Stomach smooth muscle (tissue), 2 donors: ENCODE results near the gene MTMR3.

Experiments used
- H3K27ac ChIP-seq: one replicate; pipeline ENCODE4 v1.7.0; 2013; ENCODE audit warnings: mild to moderate bottlenecking, low read length, inconsistent platforms
- H3K27me3 ChIP-seq, 2 donors: one replicate each; pipeline ENCODE4 v1.7.0; 2013; ENCODE audit warnings: low read length in 2 of 2; ENCODE audit not compliant: insufficient read depth in 2 of 2, control insufficient read depth in 1 of 2
- H3K36me3 ChIP-seq, 2 donors: one replicate each; pipeline ENCODE4 v1.7.0; 2013; ENCODE audit warnings: low read length in 2 of 2; ENCODE audit not compliant: control insufficient read depth in 2 of 2, insufficient read depth in 2 of 2
- H3K4me1 ChIP-seq: one replicate; pipeline ENCODE4 v1.7.0; 2013; ENCODE audit warnings: low read length; ENCODE audit not compliant: control insufficient read depth, insufficient read depth
- H3K4me3 ChIP-seq, 2 donors: one replicate each; pipeline ENCODE4 v1.7.0; 2013; ENCODE audit warnings: low read length in 2 of 2
- H3K9ac ChIP-seq, 2 donors: one replicate each; pipeline ENCODE4 v1.7.0; 2013; ENCODE audit warnings: low read length in 2 of 2, mild to moderate bottlenecking in 1 of 2
- H3K9me3 ChIP-seq, 2 donors: one replicate each; pipeline ENCODE4 v1.7.0; 2013; ENCODE audit warnings: low read length in 2 of 2; ENCODE audit not compliant: control insufficient read depth in 2 of 2
- donor health status: healthy.
- donor health status: Pancreatic carcinoma.

Gene MTMR3

GRCh38 chr22:29914991-29915533 lies 32.1 kb downstream of the MTMR3 start:
- Histone ChIP-seq H3K27ac (no peak overlapping the region), H3K9ac (no peak overlapping the region), H3K4me1 (peaks cover 20% of the 10 kb centered on the region), H3K36me3 (no peaks in the 10 kb centered on the region), H3K4me3 (no peak overlapping the region), H3K27me3 (no peaks in the 10 kb centered on the region), H3K9me3 (no peaks in the 10 kb centered on the region)

- Histone ChIP-seq H3K27ac (no peak overlapping the region), H3K9ac (no peak overlapping the region), H3K4me3 (no peak overlapping the region), H3K36me3 (no peaks in the 10 kb centered on the region), H3K27me3 (no peaks in the 10 kb centered on the region), H3K9me3 (no peaks in the 10 kb centered on the region), H3K4me1 (peaks cover 20% of the 10 kb centered on the region)
Measured at GRCh38 chr22:29916007-29916544, 33.1 kb downstream of the MTMR3 start.

GRCh38 chr22:29917052-29917902 lies 34.3 kb downstream of the MTMR3 start:
- H3K36me3 ChIP-seq: no peaks in the 10 kb centered on the region
- no peak overlapping the region for H3K27ac ChIP-seq
- H3K4me3 ChIP-seq: no peak overlapping the region
- H3K9ac ChIP-seq: no peak overlapping the region
- no peaks in the 10 kb centered on the region for H3K9me3 ChIP-seq
- peaks cover 18% of the 10 kb centered on the region for H3K4me1 ChIP-seq
- no peaks in the 10 kb centered on the region for H3K27me3 ChIP-seq

GRCh38 chr22:29925402-29925801 lies 42.4 kb downstream of the MTMR3 start:
- Histone ChIP-seq H3K27me3 (no peaks in the 10 kb centered on the region), H3K27ac (no peak overlapping the region), H3K9me3 (no peaks in the 10 kb centered on the region), H3K4me3 (no peak overlapping the region), H3K9ac (no peak overlapping the region), H3K36me3 (no peaks in the 10 kb centered on the region), H3K4me1 (no peaks in the 10 kb centered on the region)

- Histone ChIP-seq H3K4me3 (no peak overlapping the region), H3K4me1 (no peaks in the 10 kb centered on the region), H3K27ac (no peak overlapping the region), H3K9ac (no peak overlapping the region), H3K9me3 (no peaks in the 10 kb centered on the region), H3K27me3 (no peaks in the 10 kb centered on the region), H3K36me3 (no peaks in the 10 kb centered on the region)
Measured at GRCh38 chr22:29926057-29926456, 43.1 kb downstream of the MTMR3 start.

GRCh38 chr22:29932136-29932535 lies 49.2 kb downstream of the MTMR3 start:
- no peaks in the 10 kb centered on the region for H3K27me3 ChIP-seq
- H3K36me3 ChIP-seq: no peaks in the 10 kb centered on the region
- H3K4me3 ChIP-seq: no peak overlapping the region
- H3K4me1 ChIP-seq: no peaks in the 10 kb centered on the region
- no peak overlapping the region for H3K27ac ChIP-seq
- H3K9me3 ChIP-seq: no peaks in the 10 kb centered on the region
- no peak overlapping the region for H3K9ac ChIP-seq

GRCh38 chr22:29933619-29934018 lies 50.6 kb downstream of the MTMR3 start:
- Histone ChIP-seq H3K9ac (no peak overlapping the region), H3K9me3 (no peaks in the 10 kb centered on the region), H3K36me3 (no peaks in the 10 kb centered on the region), H3K27ac (no peak overlapping the region), H3K4me1 (no peaks in the 10 kb centered on the region), H3K27me3 (no peaks in the 10 kb centered on the region), H3K4me3 (no peak overlapping the region)

GRCh38 chr22:29934596-29934995 lies 51.6 kb downstream of the MTMR3 start:
- Histone ChIP-seq H3K9me3 (no peaks in the 10 kb centered on the region), H3K9ac (no peak overlapping the region), H3K4me1 (no peaks in the 10 kb centered on the region), H3K4me3 (no peak overlapping the region), H3K36me3 (no peaks in the 10 kb centered on the region), H3K27me3 (no peaks in the 10 kb centered on the region), H3K27ac (no peak overlapping the region)

- H3K27me3 ChIP-seq: no peaks in the 10 kb centered on the region
- no peak overlapping the region for H3K9ac ChIP-seq
- H3K27ac ChIP-seq: no peak overlapping the region
- no peaks in the 10 kb centered on the region for H3K9me3 ChIP-seq
- no peak overlapping the region for H3K4me3 ChIP-seq
- no peaks in the 10 kb centered on the region for H3K36me3 ChIP-seq
- no peaks in the 10 kb centered on the region for H3K4me1 ChIP-seq
Measured at GRCh38 chr22:29936186-29936585, 53.2 kb downstream of the MTMR3 start.

GRCh38 chr22:29937940-29938693 lies 55.1 kb downstream of the MTMR3 start:
- no peak overlapping the region for H3K4me3 ChIP-seq
- H3K9ac ChIP-seq: no peak overlapping the region
- no peaks in the 10 kb centered on the region for H3K4me1 ChIP-seq
- H3K27ac ChIP-seq: no peak overlapping the region
- no peaks in the 10 kb centered on the region for H3K9me3 ChIP-seq
- H3K36me3 ChIP-seq: no peaks in the 10 kb centered on the region
- no peaks in the 10 kb centered on the region for H3K27me3 ChIP-seq
